ENCODE data around the gene TP53AIP1. TPM values are rescaled to one million over a fixed set of nuclear protein-coding genes. Genes with fewer than 3 reads are reported as not detected.

Gene TP53AIP1
- total and polyA plus RNA-seq, 2 of the 8 experiments (the other 6 are each of a cell fraction or from before 2014, with no cell fraction given) = 0.03 TPM; not detected in 1

GRCh38 chr11:128939591-128939990 is 3.1 kb downstream of the TP53AIP1 start:
- Histone ChIP-seq H4K91ac (replicated peaks; ENCODE audit: insufficient read length, low read length) (no peak overlapping the region), H4K20me1 (replicated peaks in 1 of 2; ENCODE audit: control insufficient read depth in 1 of 2, insufficient read depth in 2 of 2, low read length in 2 of 2) (no peaks in the 10 kb centered on the region), H2BK20ac (ENCODE audit: low read length) (no peak overlapping the region), H3K18ac (ENCODE audit: extremely low read depth, low read length) (no peak overlapping the region), H3K4me3 (ENCODE audit: extremely low read depth in 1 of 4, insufficient read depth in 2 of 4, low read depth in 3 of 4, low read length in 4 of 4) (no peak overlapping the region), H3K9me3 (ENCODE audit: insufficient read depth in 2 of 2, low read depth in 1 of 2, low read length in 1 of 2) (no peaks in the 10 kb centered on the region), H3K23ac (ENCODE audit: insufficient read length) (no peak overlapping the region), H4K8ac (ENCODE audit: extremely low read depth, insufficient read depth, low read length) (no peak overlapping the region), H2BK120ac (replicated peaks; ENCODE audit: low read depth, low read length) (no peak overlapping the region), H4K5ac (ENCODE audit: insufficient read length, low read depth, low read length) (no peak overlapping the region), H3K27ac (ENCODE audit: low read depth, low read length) (no peak overlapping the region), H3K4ac (replicated peaks; ENCODE audit: insufficient read length, low read depth, low read length) (no peak overlapping the region), H3K4me2 (ENCODE audit: insufficient read depth in 1 of 2, low read depth in 2 of 2, low read length in 2 of 2) (no peak overlapping the region), H3K27me3 (replicated peaks in 1 of 4; ENCODE audit: control insufficient read depth in 3 of 4, extremely low read depth in 1 of 4, insufficient read depth in 3 of 4, low read length in 3 of 4) (peaks cover 0 to 6% (median under 1%) of the 10 kb centered on the region in 4 experiments; a peak in 4 of 7 replicates), H3K79me1 (ENCODE audit: low read depth, low read length) (no peaks in the 10 kb centered on the region), H2AFZ (ENCODE audit: low read length) (no peak overlapping the region), H3K14ac (ENCODE audit: insufficient read length) (no peak overlapping the region), H3K4me1 (replicated peaks in 1 of 4; ENCODE audit: control insufficient read depth in 3 of 4, insufficient read depth in 4 of 4, low read length in 3 of 4) (peaks cover 0 to 12% (median 9%) of the 10 kb centered on the region in 4 experiments; a peak in 6 of 7 replicates), H3K56ac (replicated peaks; ENCODE audit: insufficient read length, low read depth, low read length) (no peak overlapping the region), H2BK12ac (ENCODE audit: low read depth, low read length) (no peak overlapping the region), H3K36me3 (ENCODE audit: control insufficient read depth in 2 of 4, insufficient read depth in 4 of 4, low read length in 3 of 4) (no peaks in the 10 kb centered on the region), H3K79me2 (ENCODE audit: control insufficient read depth in 1 of 2, insufficient read depth in 2 of 2, low read length in 2 of 2) (no peaks in the 10 kb centered on the region), H2BK15ac (ENCODE audit: low read length) (no peak overlapping the region), H2AK5ac (ENCODE audit: low read depth, low read length) (no peak overlapping the region), H3K9ac (replicated peaks in 1 of 4; ENCODE audit: extremely low read depth in 1 of 4, low read depth in 3 of 4, low read length in 3 of 4) (no peak overlapping the region), H2BK5ac (ENCODE audit: low read depth, low read length) (no peak overlapping the region), H3K23me2 (ENCODE audit: low read depth, low read length) (no peaks in the 10 kb centered on the region)
- CTCF ChIA-PET (ENCODE audit: partially characterized antibody) = interaction anchor here (1.0 to 14.7 kb wide), 9 partner anchors 10 to 437 kb away, joined by 3 to 243 read pairs (median 5); partner anchors contain the start of gene KCNJ5
- no peak for DNase-seq (ENCODE audit: low read depth in 1 of 2, low spot score in 2 of 2)
- WGBS, 2 experiments (ENCODE audit: extremely low coverage in 1 of 2, insufficient coverage in 1 of 2, insufficient read length in 1 of 2, insufficient replicate concordance in 2 of 2, low coverage in 1 of 2, low lambda C conversion rate in 2 of 2, missing lambda C conversion rate in 1 of 2) = 90% methylated on average over 11 of the region's 11 CpGs; no CpG with 5 or more reads in 1 of the 2 experiments
- no peak for FAIRE-seq
- TF ChIP-seq RAD21 (IDR thresholded peaks at IDR 0.05 in 1 of 2, conservative IDR thresholded peaks at IDR 0.05 in 1 of 2; ENCODE audit: low read depth in 2 of 2, low read length in 2 of 2) (no peak), RFX5 (IDR thresholded peaks at IDR 0.05; ENCODE audit: borderline replicate concordance, low read depth, low read length) (no peak)
- POLR2A ChIA-PET (ENCODE audit: partially characterized antibody) = interaction anchor here (1.0 kb wide), 2 partner anchors 9 to 13 kb away, joined by 3 read pairs; no protein-coding TSS in a partner anchor

All from H1 (cell line).